K562 treated with DMSO at 1 percent for 24 hours (cell line): ENCODE measurements around the gene PLAC8. TPM values are rescaled to one million over a fixed set of nuclear protein-coding genes. Genes with fewer than 3 reads are reported as not detected.

Source experiments
- total RNA-seq: library from RNA; unstranded; fragments of 300-600 nt; gene quantifications from 2 replicates; pipeline ENCODE4 v1.2.3, GENCODE V29; 2022; ENCODE audit warnings: low read depth; ENCODE audit not compliant: insufficient read depth

The PLAC8 gene, protein sequence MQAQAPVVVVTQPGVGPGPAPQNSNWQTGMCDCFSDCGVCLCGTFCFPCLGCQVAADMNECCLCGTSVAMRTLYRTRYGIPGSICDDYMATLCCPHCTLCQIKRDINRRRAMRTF
- not detected in 2 replicates for total RNA-seq

GRCh38 chr4:83114576-83114975 is at the start of gene PLAC8:
TSS of gene PLAC8 (minus strand) at chr4:83114729. CDS start at chr4:83107921, 6,808 bp downstream.

Other genes starting within 250 kb of the PLAC8 start
- 93.2 and 105 TPM in 2 replicates for gene SEC31A, start 223.6 kb downstream of the PLAC8 start, total RNA-seq
- gene THAP9, start 214.0 kb downstream of the PLAC8 start, total RNA-seq = 1.5 and 4.6 TPM in 2 replicates
- gene LIN54, start 103.9 kb downstream of the PLAC8 start, total RNA-seq = 12.7 and 12.8 TPM in 2 replicates
- 37.1 and 46.9 TPM in 2 replicates for gene COPS4, start 79.5 kb downstream of the PLAC8 start, total RNA-seq
- gene COQ2, start 170.1 kb upstream of the PLAC8 start, total RNA-seq = 4.8 and 5.3 TPM in 2 replicates
- gene HPSE, start 220.1 kb upstream of the PLAC8 start, total RNA-seq = 0.13 and 0.25 TPM in 2 replicates